Effector memory CD8-positive, alpha-beta T cell (primary cell): ENCODE measurements around the gene ANKH.

Source experiments
- ATAC-seq: fragments of 150-1000 bp; cut with Tn5 transposase; replicated peaks from 2 replicates; pipeline ENCODE4 v1.10.0; 2021; ENCODE audit warnings: mild to moderate bottlenecking, moderate library complexity
- DNase-seq, 3 experiments: peaks; one replicate each; pipeline ENCODE4 v3.0.0; 2021
- H3K27ac Mint-ChIP-seq, 2 donors: one replicate each; pipeline ENCODE4 v1.8.0; 2022; ENCODE audit warnings: mild to moderate bottlenecking in 2 of 2, mixed read lengths in 2 of 2, moderate library complexity in 2 of 2
- H3K27me3 Mint-ChIP-seq, 2 donors: one replicate each; pipeline ENCODE4 v1.8.0; 2022; ENCODE audit warnings: mixed read lengths in 2 of 2
- H3K36me3 Mint-ChIP-seq: one replicate; pipeline ENCODE4 v1.8.0; 2022; ENCODE audit warnings: mild to moderate bottlenecking, moderate library complexity, mixed read lengths; ENCODE audit not compliant: insufficient read depth
- H3K4me1 Mint-ChIP-seq, 2 donors: one replicate each; pipeline ENCODE4 v1.8.0; 2022; ENCODE audit warnings: low read depth in 2 of 2, mixed read lengths in 2 of 2
- H3K4me3 Mint-ChIP-seq, 2 donors: one replicate each; pipeline ENCODE4 v1.8.0; 2022; ENCODE audit warnings: mild to moderate bottlenecking in 2 of 2, mixed read lengths in 2 of 2, moderate library complexity in 2 of 2
- H3K9me3 Mint-ChIP-seq, 2 donors: one replicate each; pipeline ENCODE4 v1.8.0; 2022; ENCODE audit warnings: mixed read lengths in 2 of 2

The ANKH gene

DNA sequence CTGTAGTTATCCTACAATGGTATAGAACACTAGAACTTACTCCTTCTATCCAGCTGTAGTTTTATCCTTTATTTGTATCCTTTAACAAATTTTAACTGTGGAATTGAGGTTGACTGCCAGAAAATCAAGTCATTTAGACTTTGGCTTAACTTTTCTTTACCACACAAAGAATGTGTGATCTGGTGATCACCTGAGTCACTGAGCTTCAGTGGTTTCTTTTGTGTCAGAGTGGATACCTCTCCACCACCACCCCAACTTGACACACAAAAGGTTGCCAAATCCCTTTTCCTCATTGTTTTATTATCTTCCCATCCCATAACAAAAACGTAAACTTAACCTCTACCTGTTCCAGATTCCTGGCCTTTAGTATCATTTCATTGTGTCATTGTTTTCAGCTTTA lies 201.6 kb downstream of the ANKH start:
- DNase-seq = no peak
- H3K4me1 Mint-ChIP-seq = peaks cover 64 to 83% of the 10 kb centered on the region in 2 donors
- peaks cover 25% of the 10 kb centered on the region for H3K36me3 Mint-ChIP-seq
- ATAC-seq = peak; percentile 16
- H3K4me3 Mint-ChIP-seq = peak overlapping the region in 1 of 2 donors; percentile 87
- no peaks in the 10 kb centered on the region for H3K27me3 Mint-ChIP-seq
- no peaks in the 10 kb centered on the region for H3K9me3 Mint-ChIP-seq
- peak overlapping the region in 1 of 2 donors; percentile 91 for H3K27ac Mint-ChIP-seq

DNA sequence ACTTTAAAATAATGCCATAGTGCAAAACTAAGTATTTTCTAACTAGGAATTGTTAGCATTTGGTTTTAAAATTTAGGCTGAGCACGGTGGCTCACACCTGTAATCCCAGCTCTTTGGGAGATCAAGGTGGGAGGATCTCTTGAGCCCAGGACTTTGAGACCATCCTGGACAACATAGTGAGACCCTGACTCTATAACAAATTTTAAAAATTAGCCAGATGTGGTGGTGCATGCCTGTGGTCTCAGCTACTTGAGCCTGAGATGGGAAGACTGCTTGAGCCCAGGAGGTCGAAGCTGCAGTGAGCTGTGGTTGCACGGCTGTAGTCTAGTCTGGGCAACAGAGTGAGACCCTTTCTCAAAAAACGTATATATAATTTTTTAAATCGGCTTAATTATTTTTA lies 202.2 kb downstream of the ANKH start:
- peak overlapping the region; percentile 94 to 97 for H3K27ac Mint-ChIP-seq
- H3K4me1 Mint-ChIP-seq = peaks cover 63 to 81% of the 10 kb centered on the region in 2 donors
- DNase-seq (no peak), ATAC-seq (no peak)
- peaks cover 25% of the 10 kb centered on the region for H3K36me3 Mint-ChIP-seq
- peak overlapping the region; percentile 87 to 96 for H3K4me3 Mint-ChIP-seq
- H3K27me3 Mint-ChIP-seq = no peaks in the 10 kb centered on the region
- no peaks in the 10 kb centered on the region for H3K9me3 Mint-ChIP-seq

DNA sequence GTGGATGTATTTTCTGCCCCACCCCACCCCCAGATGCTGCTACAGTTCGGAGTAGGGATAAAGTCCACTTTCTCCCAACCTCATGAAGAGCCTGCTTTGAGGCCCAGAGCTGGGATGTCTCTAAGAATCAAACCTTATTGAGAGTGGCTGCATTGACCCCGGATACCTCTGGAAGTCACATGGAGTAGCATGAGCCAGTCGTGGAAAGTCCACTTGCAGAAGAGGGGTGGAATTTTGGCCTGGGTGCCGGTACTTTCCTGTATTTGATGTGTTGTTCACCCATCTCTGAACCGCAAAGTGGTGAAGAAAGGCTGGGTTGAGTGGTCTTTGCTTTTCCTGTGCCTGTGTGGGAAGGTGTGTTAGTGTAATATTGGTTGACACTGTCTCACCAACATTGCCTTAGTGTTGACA lies 203.4 kb downstream of the ANKH start:
- H3K4me3 Mint-ChIP-seq = peak overlapping the region; percentile 87 to 96
- H3K36me3 Mint-ChIP-seq = peaks cover 26% of the 10 kb centered on the region
- H3K9me3 Mint-ChIP-seq = no peaks in the 10 kb centered on the region
- peak; percentile 37 for ATAC-seq
- H3K4me1 Mint-ChIP-seq = peaks cover 63 to 81% of the 10 kb centered on the region in 2 donors
- no peaks in the 10 kb centered on the region for H3K27me3 Mint-ChIP-seq
- peak; percentile 42 to 50 (median 49) for DNase-seq
- H3K27ac Mint-ChIP-seq = peak overlapping the region; percentile 94 to 97

DNA sequence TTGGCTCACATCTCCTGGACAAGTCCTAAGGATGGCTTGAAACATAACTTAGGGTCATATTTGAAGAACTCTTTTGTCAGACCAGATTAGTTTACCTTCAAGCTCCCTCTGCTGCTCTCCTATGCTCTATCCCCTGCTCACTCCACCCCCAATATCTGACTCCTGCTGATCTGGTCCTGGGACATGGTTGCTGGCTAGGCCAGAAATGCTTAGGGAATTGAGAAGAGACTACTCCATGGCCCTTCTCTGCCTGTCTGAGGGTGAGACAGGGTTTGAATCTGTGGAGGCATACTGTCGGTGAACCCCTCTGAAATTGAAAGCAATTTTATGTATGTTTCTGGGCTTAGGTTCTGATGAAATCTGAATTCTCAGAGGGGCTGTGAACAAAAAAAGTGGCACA lies 203.8 kb downstream of the ANKH start:
- Mint-ChIP-seq H3K4me3 (peak overlapping the region; percentile 87 to 96), H3K27me3 (no peaks in the 10 kb centered on the region), H3K27ac (peak overlapping the region; percentile 94 to 97), H3K4me1 (peaks cover 61 to 79% of the 10 kb centered on the region in 2 donors), H3K9me3 (no peaks in the 10 kb centered on the region), H3K36me3 (peaks cover 26% of the 10 kb centered on the region)
- no peak for ATAC-seq
- no peak for DNase-seq

DNA sequence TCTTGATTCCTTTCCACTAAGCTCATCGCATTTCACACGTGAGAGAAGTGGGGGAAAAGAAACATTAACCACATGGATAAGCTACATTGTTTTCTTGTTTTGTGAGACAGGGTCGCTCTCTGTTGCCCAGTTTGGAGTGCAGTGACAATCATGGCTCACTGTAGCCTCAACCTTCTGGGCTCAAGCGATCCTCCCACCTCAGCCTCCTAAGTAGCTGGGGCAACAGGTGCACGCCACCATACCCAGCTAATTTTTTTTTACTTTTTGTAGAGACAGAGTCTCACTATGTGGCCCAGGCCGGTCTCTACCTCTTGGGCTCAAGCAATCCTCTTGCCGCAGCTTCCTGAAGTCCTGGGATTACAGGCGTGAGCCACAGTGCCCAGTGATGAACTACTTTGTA lies 204.3 kb downstream of the ANKH start:
- Mint-ChIP-seq H3K27me3 (no peaks in the 10 kb centered on the region), H3K36me3 (peaks cover 26% of the 10 kb centered on the region), H3K9me3 (no peaks in the 10 kb centered on the region), H3K4me3 (peak overlapping the region; percentile 87 to 96), H3K27ac (peak overlapping the region; percentile 94 to 97), H3K4me1 (peaks cover 57 to 75% of the 10 kb centered on the region in 2 donors)
- DNase-seq = no peak
- ATAC-seq = no peak

DNA sequence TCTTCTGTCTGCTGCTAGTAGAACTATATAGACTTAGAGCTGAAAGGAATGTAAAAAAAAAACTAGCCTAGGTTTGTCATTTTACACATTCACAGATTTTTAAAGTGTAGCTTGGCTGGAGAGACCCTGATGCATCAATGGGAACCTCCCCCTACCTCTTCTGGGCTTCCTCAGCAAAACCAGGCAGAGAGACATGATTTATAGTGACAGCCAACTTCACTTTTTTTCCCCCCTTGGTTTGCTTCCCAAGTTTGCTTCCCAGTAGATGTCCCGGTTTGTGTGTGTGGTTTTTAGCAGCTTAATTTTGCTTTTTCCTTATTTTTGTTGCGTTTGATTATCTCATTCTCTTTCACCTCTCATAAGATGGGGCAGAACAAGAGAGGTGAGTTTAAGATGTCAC lies 205.2 kb downstream of the ANKH start:
- H3K9me3 Mint-ChIP-seq = no peaks in the 10 kb centered on the region
- no peak for ATAC-seq
- peak overlapping the region; percentile 94 to 97 for H3K27ac Mint-ChIP-seq

DNA sequence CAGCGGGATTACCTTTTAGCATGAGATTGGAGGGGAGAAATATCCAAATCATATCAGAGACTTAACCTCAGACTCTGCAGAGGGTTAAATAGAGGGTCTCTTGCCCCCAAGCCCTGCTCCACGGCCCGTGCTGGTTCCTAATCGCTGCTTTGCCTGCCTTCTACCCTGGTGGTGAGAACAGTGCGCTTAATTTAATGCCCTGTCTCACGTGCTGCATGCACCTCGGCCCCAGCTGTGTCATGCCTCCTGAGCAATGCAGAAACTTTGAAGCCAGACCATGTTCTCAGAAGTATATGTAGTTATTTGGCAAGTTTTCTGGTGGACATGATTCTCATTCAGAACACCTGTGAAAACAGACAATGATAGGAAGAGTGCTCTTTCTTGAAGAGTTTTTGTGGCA lies 205.6 kb downstream of the ANKH start:
- Mint-ChIP-seq H3K4me1 (peaks cover 44 to 64% of the 10 kb centered on the region in 2 donors), H3K27ac (peak overlapping the region; percentile 94 to 97), H3K36me3 (peaks cover 23% of the 10 kb centered on the region), H3K9me3 (no peaks in the 10 kb centered on the region), H3K27me3 (no peaks in the 10 kb centered on the region), H3K4me3 (peak overlapping the region; percentile 87 to 96)
- ATAC-seq (peak; percentile 26), DNase-seq (peak; percentile 45 to 54 (median 49))

More for the DNA sequence above, 205.2 kb downstream of the ANKH start:
- Mint-ChIP-seq H3K4me3 (peak overlapping the region; percentile 87 to 96), H3K27me3 (no peaks in the 10 kb centered on the region), H3K36me3 (peaks cover 23% of the 10 kb centered on the region), H3K4me1 (peaks cover 48 to 65% of the 10 kb centered on the region in 2 donors)
- DNase-seq = no peak

DNA sequence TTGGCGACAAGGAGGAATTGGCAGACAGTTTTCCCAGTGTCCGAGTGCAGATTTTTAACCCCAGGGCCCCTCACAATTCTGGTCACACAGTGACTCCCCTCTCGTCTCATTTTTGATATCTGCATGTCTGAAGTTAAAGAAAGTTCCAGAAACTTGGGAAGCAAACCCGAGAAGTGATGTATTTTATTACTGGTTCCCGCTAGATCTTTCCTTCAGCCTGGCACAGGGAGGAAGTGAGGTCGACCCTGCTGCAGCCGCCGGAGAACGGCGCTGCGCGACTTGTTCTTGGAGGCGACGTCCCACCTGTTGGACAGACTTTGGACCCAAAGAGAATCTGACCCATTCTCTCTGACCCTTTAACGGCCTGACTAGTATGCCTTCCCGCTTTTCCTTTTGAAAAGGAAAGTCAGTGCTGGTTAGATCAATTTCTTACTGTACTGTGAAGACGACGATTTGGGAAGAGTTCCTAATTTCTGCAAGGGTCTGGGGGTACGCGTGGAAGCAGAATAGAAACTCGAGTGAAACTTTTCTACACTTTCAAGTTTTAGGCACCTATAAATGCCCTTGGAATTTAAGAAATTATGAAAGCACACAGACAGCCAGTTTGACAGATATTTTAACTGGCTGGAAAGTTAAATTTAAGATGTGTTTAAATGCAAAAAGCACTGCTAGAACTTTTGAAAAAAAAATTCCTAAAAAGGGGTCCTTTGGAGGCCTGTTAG lies 206.3 kb downstream of the ANKH start:
- Mint-ChIP-seq H3K27ac (peak overlapping the region; percentile 94 to 97), H3K4me3 (peak overlapping the region; percentile 87 to 96), H3K4me1 (peaks cover 44 to 62% of the 10 kb centered on the region in 2 donors), H3K36me3 (peaks cover 19% of the 10 kb centered on the region), H3K27me3 (no peaks in the 10 kb centered on the region), H3K9me3 (no peaks in the 10 kb centered on the region)
- ATAC-seq = no peak
- no peak for DNase-seq

DNA sequence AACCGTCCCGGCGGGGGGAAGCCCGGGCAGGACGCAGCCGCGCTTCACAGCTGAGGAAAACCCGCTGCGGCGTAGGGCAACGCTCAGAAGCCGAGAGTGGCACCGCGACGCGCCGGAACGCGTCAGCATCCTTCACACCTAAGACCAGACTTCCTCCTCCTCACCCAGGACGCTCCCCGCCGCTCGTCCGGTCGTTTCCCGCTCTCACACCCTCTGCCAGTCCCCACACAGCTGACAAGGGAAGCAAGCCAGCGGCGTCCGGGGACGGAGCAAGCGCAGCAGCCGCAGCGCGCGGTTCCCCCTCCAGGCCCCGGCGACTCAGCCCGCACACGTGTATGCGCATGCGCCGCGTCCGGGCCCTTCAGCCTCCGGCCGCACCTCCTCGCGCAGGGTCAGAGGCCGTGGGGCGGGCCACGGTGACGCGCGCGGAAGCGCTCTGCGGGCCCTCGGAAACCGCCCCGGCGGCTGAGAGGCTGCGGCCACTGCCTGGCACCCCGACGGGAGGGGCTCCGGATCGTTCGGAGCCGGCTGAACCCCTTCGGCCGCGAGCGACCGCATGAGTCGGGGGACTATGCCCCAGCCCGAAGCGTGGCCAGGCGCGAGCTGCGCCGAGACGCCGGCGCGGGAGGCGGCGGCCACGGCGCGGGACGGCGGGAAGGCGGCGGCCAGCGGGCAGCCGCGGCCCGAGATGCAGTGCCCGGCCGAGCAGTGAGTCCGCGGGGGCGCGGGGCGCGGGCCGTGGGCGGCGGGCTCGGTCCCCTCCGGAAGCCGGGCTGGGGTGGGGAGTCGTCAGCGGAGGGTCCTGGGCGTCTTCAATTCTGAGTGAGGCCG lies 207.1 kb downstream of the ANKH start, which contains the start of gene OTULIN:
TSS of gene OTULIN (plus strand) at position 449 of the 831 bp plus-strand sequence. CDS start at position 557, 108 bp downstream.
- peaks cover 42 to 57% of the 10 kb centered on the region in 2 donors for H3K4me1 Mint-ChIP-seq
- ATAC-seq (peak; percentile 78), DNase-seq (peak; percentile 80 to 83 (median 81))
- peak within 1 kb of the TSS; percentile 89 to 96 for H3K4me3 Mint-ChIP-seq
- peaks cover 19% of the 10 kb centered on the region for H3K36me3 Mint-ChIP-seq
- no peaks in the 10 kb centered on the region for H3K27me3 Mint-ChIP-seq
- H3K27ac Mint-ChIP-seq = peak within 1 kb of the TSS; percentile 96 to 97
- H3K9me3 Mint-ChIP-seq = no peaks in the 10 kb centered on the region

DNA sequence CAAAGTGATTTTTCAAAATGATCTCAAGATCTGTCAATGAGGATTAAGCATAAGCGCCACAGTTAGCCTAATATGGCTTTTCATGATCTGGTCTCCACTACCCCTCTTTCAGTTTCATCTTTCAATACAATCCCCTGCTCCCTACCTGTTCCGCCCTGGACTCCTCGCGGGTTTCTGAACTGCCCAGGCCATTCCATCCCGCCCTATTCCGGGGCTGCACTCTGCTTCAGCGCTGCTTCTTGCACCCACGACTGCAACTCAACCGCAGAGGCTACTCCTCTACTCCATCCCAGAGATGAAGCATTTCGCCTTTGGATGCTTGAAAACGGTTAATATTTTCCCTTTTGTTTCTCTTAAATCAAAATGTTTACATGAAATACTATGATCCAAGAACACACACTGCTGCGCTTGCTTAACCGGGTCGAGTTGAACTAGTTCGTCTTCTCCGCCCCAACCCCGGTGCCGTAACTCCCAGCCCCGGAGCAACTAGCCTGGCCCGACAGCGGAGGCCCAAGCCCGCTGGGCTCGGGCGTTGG lies 207.8 kb downstream of the ANKH start:
- Mint-ChIP-seq H3K36me3 (peaks cover 19% of the 10 kb centered on the region), H3K4me3 (peak overlapping the region; percentile 87 to 89), H3K4me1 (peaks cover 42 to 57% of the 10 kb centered on the region in 2 donors), H3K27me3 (no peaks in the 10 kb centered on the region), H3K27ac (peak overlapping the region; percentile 96), H3K9me3 (no peaks in the 10 kb centered on the region)
- no peak for ATAC-seq
- no peak for DNase-seq

DNA sequence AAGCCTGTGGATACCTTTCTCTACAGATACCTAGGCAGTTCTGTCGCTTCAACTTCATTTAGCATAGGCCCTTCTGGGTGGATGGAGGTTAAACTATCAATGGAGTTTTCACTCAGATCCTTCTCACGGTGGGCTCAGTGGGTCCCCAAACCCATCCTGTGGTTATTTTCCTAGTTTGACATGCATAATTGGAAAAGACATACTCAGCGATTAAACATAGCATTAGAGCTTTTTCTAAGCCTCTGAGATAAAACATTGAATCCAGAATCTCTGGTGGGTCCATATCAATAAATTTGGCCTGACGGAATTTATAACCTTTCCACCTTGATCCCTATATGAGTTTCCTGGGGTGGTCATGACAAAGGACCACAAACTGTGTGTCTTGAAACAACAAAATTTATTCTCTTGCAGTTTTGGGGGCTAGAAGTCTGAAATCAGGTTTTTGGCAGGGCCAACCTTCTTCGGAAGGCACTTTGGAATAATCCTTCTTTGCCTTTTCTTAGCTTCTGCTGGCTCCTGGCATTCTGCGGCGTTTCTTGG lies 208.8 kb downstream of the ANKH start:
- H3K9me3 Mint-ChIP-seq = no peaks in the 10 kb centered on the region
- no peak for ATAC-seq
- peaks cover 34 to 49% of the 10 kb centered on the region in 2 donors for H3K4me1 Mint-ChIP-seq
- H3K27me3 Mint-ChIP-seq = no peaks in the 10 kb centered on the region
- no peak for DNase-seq
- H3K27ac Mint-ChIP-seq = peak overlapping the region; percentile 96
- H3K36me3 Mint-ChIP-seq = peaks cover 13% of the 10 kb centered on the region
- no peak overlapping the region for H3K4me3 Mint-ChIP-seq

DNA sequence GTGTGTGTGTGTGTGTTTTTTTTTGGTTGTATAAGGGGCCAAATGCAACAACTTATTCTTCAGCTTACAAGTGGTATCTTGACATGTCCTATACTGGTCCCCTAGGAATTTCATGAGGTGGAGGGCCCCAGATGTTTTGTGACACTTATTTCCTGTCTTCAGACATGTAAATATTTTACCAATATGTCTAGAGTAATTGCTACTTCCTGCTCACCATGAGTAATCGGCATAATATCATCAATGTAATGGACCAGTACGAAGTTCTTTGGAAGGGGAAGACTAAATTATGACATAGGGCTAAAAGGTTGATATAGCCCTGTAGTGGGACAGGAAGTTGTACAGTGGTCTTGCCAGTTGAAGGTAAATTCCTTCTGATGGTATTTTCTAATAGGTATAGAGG lies 210.7 kb downstream of the ANKH start:
- no peaks in the 10 kb centered on the region for H3K9me3 Mint-ChIP-seq
- peaks cover 16 to 32% of the 10 kb centered on the region in 2 donors for H3K4me1 Mint-ChIP-seq
- no peaks in the 10 kb centered on the region for H3K27me3 Mint-ChIP-seq
- no peak for DNase-seq
- H3K4me3 Mint-ChIP-seq = no peak overlapping the region
- ATAC-seq = no peak
- peaks cover 10% of the 10 kb centered on the region for H3K36me3 Mint-ChIP-seq
- H3K27ac Mint-ChIP-seq = no peak overlapping the region
